B cell (primary cell): ENCODE results near the gene CCDC192.

Experiments
- CTCF ChIP-seq: fragments of 200-600 bp; IDR thresholded peaks from one replicate; pipeline ENCODE4 v1.8.0; 2022; ENCODE audit warnings: antibody characterized with exemption, mild to moderate bottlenecking
- EZH2 ChIP-seq: IDR thresholded peaks from 2 replicates; pipeline ENCODE4 v1.6.1; 2012; ENCODE audit warnings: borderline replicate concordance, low read depth, mild to moderate bottlenecking, moderate library complexity, low read length; ENCODE audit not compliant: insufficient read depth, poor library complexity, severe bottlenecking

- TF ChIP-seq CTCF, result no peak
- TF ChIP-seq EZH2, result no peak
Measured at GRCh38 chr5:127805448-127805847, 102.3 kb downstream of the CCDC192 start.
